ENCODE results near the gene ELAVL1.

ELAVL1 gene

GRCh38 chr19:8022275-8022674, 16.8 kb upstream of the ELAVL1 start:
- no peak for DNase-seq
- H3K27ac ChIP-seq (ENCODE audit: low read length) = no peak overlapping the region
- peaks cover 2% of the 10 kb centered on the region; the same call in 1 of the 2 replicates for H3K4me1 ChIP-seq (ENCODE audit: low read length)
- H3F3A ChIP-seq (ENCODE audit: insufficient read depth, low read length) = no peaks in the 10 kb centered on the region
- H3K9me3 ChIP-seq (replicated peaks; ENCODE audit: insufficient read depth, low read length) = no peaks in the 10 kb centered on the region
- no peaks in the 10 kb centered on the region for H3K79me2 ChIP-seq (ENCODE audit: low read length)
- H2AFZ ChIP-seq (ENCODE audit: low read length) = no peak overlapping the region
- H3K4me2 ChIP-seq (ENCODE audit: low read depth, low read length) = no peak overlapping the region
- no peak for TF ChIP-seq CTCF (IDR thresholded peaks at IDR 0.05; ENCODE audit: low read length)
- TF ChIP-seq EZH2 (optimal IDR thresholded peaks at IDR 0.05; ENCODE audit: low read depth, low read length) = no peak
- no peak overlapping the region for H3K9ac ChIP-seq (ENCODE audit: low read length)
- no peaks in the 10 kb centered on the region for H3K36me3 ChIP-seq (replicated peaks; ENCODE audit: insufficient read depth, low read length)
- no peak overlapping the region for H3K4me3 ChIP-seq (ENCODE audit: low read length)
- H4K20me1 ChIP-seq (ENCODE audit: insufficient read depth, low read length) = no peaks in the 10 kb centered on the region
- H3K9me2 ChIP-seq (replicated peaks; ENCODE audit: insufficient read depth, low read length) = no peaks in the 10 kb centered on the region
- H3K27me3 ChIP-seq (replicated peaks; ENCODE audit: insufficient read depth, low read length) = peaks cover 62% of the 10 kb centered on the region

- DNase-seq = no peak
- Histone ChIP-seq H3K9me3 (replicated peaks; ENCODE audit: insufficient read depth, low read length) (no peaks in the 10 kb centered on the region), H3K9ac (ENCODE audit: low read length) (no peak overlapping the region), H3K4me2 (ENCODE audit: low read depth, low read length) (no peak overlapping the region), H3K27ac (ENCODE audit: low read length) (no peak overlapping the region), H3K4me1 (ENCODE audit: low read length) (peaks cover 3% of the 10 kb centered on the region; the same call in 1 of the 2 replicates), H3K4me3 (ENCODE audit: low read length) (no peak overlapping the region), H3K36me3 (replicated peaks; ENCODE audit: insufficient read depth, low read length) (no peaks in the 10 kb centered on the region), H3K9me2 (replicated peaks; ENCODE audit: insufficient read depth, low read length) (no peaks in the 10 kb centered on the region), H4K20me1 (ENCODE audit: insufficient read depth, low read length) (no peaks in the 10 kb centered on the region), H3F3A (ENCODE audit: insufficient read depth, low read length) (no peaks in the 10 kb centered on the region), H3K27me3 (replicated peaks; ENCODE audit: insufficient read depth, low read length) (peaks cover 55% of the 10 kb centered on the region), H3K79me2 (ENCODE audit: low read length) (no peaks in the 10 kb centered on the region), H2AFZ (ENCODE audit: low read length) (no peak overlapping the region)
- TF ChIP-seq EZH2 (optimal IDR thresholded peaks at IDR 0.05; ENCODE audit: low read depth, low read length) (no peak), EZH2phosphoT487 (IDR thresholded peaks at IDR 0.05; ENCODE audit: low read length) (no peak), CTCF (IDR thresholded peaks at IDR 0.05; ENCODE audit: low read length) (no peak)
These were observed 15.9 kb upstream of the ELAVL1 start for GRCh38 chr19:8021374-8021773.

- no peaks in the 10 kb centered on the region for H4K20me1 ChIP-seq (ENCODE audit: insufficient read depth, low read length)
- H3K27me3 ChIP-seq (replicated peaks; ENCODE audit: insufficient read depth, low read length) = peaks cover 49% of the 10 kb centered on the region
- H3K4me3 ChIP-seq (ENCODE audit: low read length) = no peak overlapping the region
- no peaks in the 10 kb centered on the region for H3K9me2 ChIP-seq (replicated peaks; ENCODE audit: insufficient read depth, low read length)
- no peaks in the 10 kb centered on the region for H3F3A ChIP-seq (ENCODE audit: insufficient read depth, low read length)
- peaks cover 3% of the 10 kb centered on the region; the same call in 1 of the 2 replicates for H3K4me1 ChIP-seq (ENCODE audit: low read length)
- TF ChIP-seq CTCF (IDR thresholded peaks at IDR 0.05; ENCODE audit: low read length) = no peak
- DNase-seq = no peak
- H3K36me3 ChIP-seq (replicated peaks; ENCODE audit: insufficient read depth, low read length) = no peaks in the 10 kb centered on the region
- H3K9me3 ChIP-seq (replicated peaks; ENCODE audit: insufficient read depth, low read length) = no peaks in the 10 kb centered on the region
- H3K27ac ChIP-seq (ENCODE audit: low read length) = no peak overlapping the region
- H3K79me2 ChIP-seq (ENCODE audit: low read length) = no peaks in the 10 kb centered on the region
- no peak overlapping the region for H3K4me2 ChIP-seq (ENCODE audit: low read depth, low read length)
- H3K9ac ChIP-seq (ENCODE audit: low read length) = no peak overlapping the region
- no peak overlapping the region for H2AFZ ChIP-seq (ENCODE audit: low read length)
These were observed 15.2 kb upstream of the ELAVL1 start for GRCh38 chr19:8020681-8021080.

Measured in MM.1S (cell line).